ENCODE measurements around the gene CERS4. TPM values are rescaled to one million over a fixed set of nuclear protein-coding genes. Genes with fewer than 3 reads are reported as not detected.
A peak's percentile ranks its signal among the peaks of the same experiment; 100 is the strongest.
"Not testable (repeated sequence)": the region's sequence is repeated elsewhere in the genome, so short reads cannot be mapped to it uniquely, and the experiment has no call there.

CERS4 gene
- total RNA-seq, 4 donors from 2014 or later, result 2.1 to 4.0 (median 2.7) TPM

GRCh38 chr19:8204961-8205360 is 4.2 kb upstream of the CERS4 start:
- no peak overlapping the region for H3K4me3 ChIP-seq
- H3K36me3 ChIP-seq, result no peaks in the 10 kb centered on the region
- no peak overlapping the region for H3K27ac ChIP-seq
- no peaks in the 10 kb centered on the region for H3K9me3 ChIP-seq
- no peaks in the 10 kb centered on the region for H3K4me1 ChIP-seq
- TF ChIP-seq POLR2A (IDR thresholded peaks at IDR 0.05), result no peak
- TF ChIP-seq CTCF (IDR thresholded peaks at IDR 0.05 in 4 of 5, conservative IDR thresholded peaks at IDR 0.05 in 1 of 5), result no peak
- DNase-seq, result no peak
- in situ Hi-C loops (cut with MboI; ENCODE audit: low sequenced_read_pairs in 4 of 4), result no loop called here
- H3K27me3 ChIP-seq, result peaks cover 7 to 13% (median 9%) of the 10 kb centered on the region in 3 donors
- intact Hi-C loops (cut with DNase I; ENCODE audit: low total_unique reads), result no loop called here
- no peak for ATAC-seq

DNA sequence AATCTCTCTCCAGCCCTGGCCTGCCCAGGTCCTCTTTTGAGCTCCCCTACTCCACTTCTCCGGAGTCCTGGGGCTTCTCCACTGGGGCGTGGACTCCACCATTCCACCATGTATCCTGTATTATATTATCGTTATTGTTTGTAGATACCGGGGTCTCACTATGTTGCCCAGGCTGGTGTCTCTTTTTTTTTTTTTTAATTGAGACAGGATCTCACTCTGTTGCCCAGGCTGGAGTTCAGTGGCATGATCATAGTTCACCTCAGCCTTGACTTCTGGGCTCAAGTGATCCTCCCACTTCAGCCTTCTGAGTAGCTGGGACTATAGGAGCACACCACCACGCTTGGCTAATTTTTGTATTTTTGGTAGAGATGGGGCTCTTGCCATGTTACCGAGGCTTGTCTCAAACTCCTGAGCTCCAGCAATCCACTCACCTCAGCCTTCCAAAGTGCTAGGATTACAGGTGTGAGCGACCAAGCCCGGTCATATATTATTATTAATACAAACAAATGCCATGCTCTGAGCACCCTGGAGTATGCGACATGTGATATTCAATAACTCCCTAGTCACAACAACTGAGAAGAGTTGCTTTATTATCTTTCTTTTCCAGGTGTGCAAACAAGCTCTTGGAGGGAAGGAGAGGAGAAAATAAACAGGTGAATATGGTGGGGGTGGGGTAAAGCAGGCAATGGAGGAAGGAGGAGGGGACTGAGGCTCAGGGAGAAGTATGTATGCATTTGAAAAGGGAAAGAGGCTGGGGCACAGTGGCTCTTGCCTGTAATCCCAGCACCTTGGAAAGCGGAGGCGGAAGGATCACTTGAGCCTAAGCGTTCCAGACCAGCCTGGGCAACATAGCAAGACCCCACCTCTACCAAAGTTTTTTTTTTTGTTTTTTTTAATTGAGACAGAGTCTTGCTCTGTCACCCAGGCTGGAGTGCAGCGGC is 2.8 kb upstream of the CERS4 start:
- peaks cover 7 to 14% (median 10%) of the 10 kb centered on the region in 3 donors for H3K27me3 ChIP-seq
- TF ChIP-seq CTCF (IDR thresholded peaks at IDR 0.05 in 4 of 5, conservative IDR thresholded peaks at IDR 0.05 in 1 of 5) (no peak), POLR2A (IDR thresholded peaks at IDR 0.05) (no peak)
- H3K36me3 ChIP-seq, result no peaks in the 10 kb centered on the region
- H3K4me3 ChIP-seq, result no peak overlapping the region
- H3K9me3 ChIP-seq, result no peaks in the 10 kb centered on the region
- intact Hi-C loops (cut with DNase I; ENCODE audit: low total_unique reads) (no loop called here), in situ Hi-C loops (cut with MboI; ENCODE audit: low sequenced_read_pairs in 4 of 4) (no loop called here)
- DNase-seq (no peak), ATAC-seq (no peak)
- H3K4me1 ChIP-seq, result no peaks in the 10 kb centered on the region
- H3K27ac ChIP-seq, result no peak overlapping the region

- intact Hi-C loops (cut with DNase I; ENCODE audit: low total_unique reads); H3K27ac ChIP-seq: not testable (repeated sequence)
These were observed 1.8 kb upstream of the CERS4 start for GRCh38 chr19:8207326-8207725.

DNA sequence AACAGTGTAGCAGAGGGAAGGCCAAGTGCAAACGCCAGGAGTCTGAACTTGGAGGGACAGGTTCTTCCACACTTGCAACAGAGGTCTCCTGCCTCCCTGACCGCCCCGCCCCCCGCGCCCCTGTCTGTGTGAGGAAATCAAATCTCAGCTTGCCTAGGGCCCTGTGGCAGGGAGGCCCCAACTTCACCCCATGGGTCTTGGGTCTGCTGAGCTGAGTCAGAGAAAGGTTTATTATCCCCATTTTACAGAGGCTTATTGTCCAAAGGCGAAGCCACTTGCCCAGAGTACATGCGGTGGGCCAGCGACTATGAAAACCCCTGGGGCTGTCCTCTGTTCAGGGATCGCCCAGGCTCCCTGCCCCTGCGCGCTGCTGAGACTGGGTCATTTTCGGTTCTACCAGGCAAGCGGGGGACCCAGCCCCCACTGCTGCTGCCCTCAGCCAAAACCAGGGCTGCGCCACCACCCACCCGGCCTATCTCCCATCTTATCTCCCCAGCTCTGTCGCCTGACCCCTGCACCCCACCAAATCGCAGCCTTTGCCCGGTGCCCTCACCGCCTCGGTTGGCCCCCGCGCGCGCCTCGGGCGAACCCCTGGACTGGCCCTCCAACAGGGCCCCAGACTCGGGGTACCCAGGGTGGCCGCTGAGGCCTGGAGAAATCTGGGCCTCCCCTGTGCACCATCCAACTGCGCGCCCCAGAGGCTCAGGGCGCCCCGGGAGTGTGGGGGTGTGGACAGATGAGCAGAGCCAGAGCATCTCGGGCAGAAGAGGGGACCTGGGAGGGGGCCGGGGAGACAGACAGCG is 850 bp upstream of the CERS4 start:
- peak overlapping the region; percentile 50 to 63 (median 58) for H3K4me3 ChIP-seq
- ATAC-seq (no peak), DNase-seq (no peak)
- TF ChIP-seq CTCF (IDR thresholded peaks at IDR 0.05 in 4 of 5, conservative IDR thresholded peaks at IDR 0.05 in 1 of 5) (no peak), POLR2A (IDR thresholded peaks at IDR 0.05) (no peak)
- peak overlapping the region in 1 of 4 donors; percentile 21 for H3K27ac ChIP-seq
- in situ Hi-C loops (cut with MboI; ENCODE audit: low sequenced_read_pairs in 4 of 4), result no loop called here
- H3K4me1 ChIP-seq, result no peaks in the 10 kb centered on the region
- H3K9me3 ChIP-seq, result no peaks in the 10 kb centered on the region
- peaks cover 7 to 14% (median 10%) of the 10 kb centered on the region in 3 donors for H3K27me3 ChIP-seq
- intact Hi-C loops (cut with DNase I; ENCODE audit: low total_unique reads), result no loop called here
- H3K36me3 ChIP-seq, result no peaks in the 10 kb centered on the region

More at GRCh38 chr19:8207326-8207725, 1.8 kb upstream of the CERS4 start:
- H3K36me3 ChIP-seq; DNase-seq; H3K9me3 ChIP-seq; H3K4me1 ChIP-seq; in situ Hi-C loops (cut with MboI; ENCODE audit: low sequenced_read_pairs in 4 of 4); ATAC-seq; H3K4me3 ChIP-seq: not testable (repeated sequence)
- H3K27me3 ChIP-seq, result peaks cover 7 to 14% (median 10%) of the 10 kb centered on the region in 3 donors

Measured in gastrocnemius medialis (tissue), 4 donors.